Mononuclear cell (primary cell): Measurements from ENCODE around the gene MYBPH. TPM values are rescaled to one million over a fixed set of nuclear protein-coding genes. Genes with fewer than 3 reads are reported as not detected.

Experiments used
- H3K27me3 ChIP-seq: 2 replicates; pipeline ENCODE4 v1.6.0; 2011; ENCODE audit warnings: low read length, control low read depth; ENCODE audit not compliant: insufficient read depth
- H3K4me1 ChIP-seq: 2 replicates; pipeline ENCODE4 v1.5.1; 2011; ENCODE audit warnings: mild to moderate bottlenecking, low read length, control low read depth; ENCODE audit not compliant: insufficient read depth
- H3K4me3 ChIP-seq: 2 replicates; pipeline ENCODE4 v1.5.1; 2011; ENCODE audit warnings: mild to moderate bottlenecking, low read length, moderate library complexity
- H3K9me3 ChIP-seq: 2 replicates; pipeline ENCODE4 v1.5.1; 2011; ENCODE audit warnings: low read depth, mild to moderate bottlenecking, control low read depth, low read length
- total RNA-seq: library from RNA; depleted of rRNA; stranded (reverse); fragments of >200 nt; gene quantifications from one replicate; pipeline ENCODE4 v1.2.3, GENCODE V29; 2012

Gene MYBPH
- total RNA-seq, 1 donor: not detected

GRCh38 chr1:203128716-203129500, 46.7 kb downstream of the MYBPH start:
- peaks cover 22% of the 10 kb centered on the region for H3K4me1 ChIP-seq
- no peak overlapping the region for H3K4me3 ChIP-seq
- no peaks in the 10 kb centered on the region for H3K9me3 ChIP-seq
- peaks cover 38% of the 10 kb centered on the region for H3K27me3 ChIP-seq

DNA sequence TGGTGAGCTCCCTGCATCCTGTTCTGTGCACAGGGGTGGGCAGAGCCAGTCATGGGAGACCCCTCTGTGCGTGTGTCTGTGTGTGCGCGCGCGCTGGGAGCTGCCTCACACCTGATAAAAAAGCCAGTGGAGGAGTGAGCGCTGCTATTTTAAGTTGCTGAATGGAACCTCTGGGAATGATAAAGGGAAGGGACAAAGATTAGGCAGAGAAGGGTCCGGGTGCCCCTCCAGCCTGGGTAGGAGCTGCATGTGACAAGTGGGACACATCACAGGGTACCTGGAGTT, 47.3 kb downstream of the MYBPH start:
- H3K27me3 ChIP-seq: peaks cover 42% of the 10 kb centered on the region
- H3K4me3 ChIP-seq: no peak overlapping the region
- H3K4me1 ChIP-seq: peaks cover 22% of the 10 kb centered on the region
- no peaks in the 10 kb centered on the region for H3K9me3 ChIP-seq

GRCh38 chr1:203127666-203128430, 47.8 kb downstream of the MYBPH start, which contains the start of gene ADORA1:
Gene ADORA1, plus strand, starts transcription at chr1:203127726. Its CDS starts 1,116 bp downstream, at chr1:203128842.
- no peaks in the 10 kb centered on the region for H3K9me3 ChIP-seq
- H3K27me3 ChIP-seq: peaks cover 47% of the 10 kb centered on the region
- no peak within 1 kb of the TSS for H3K4me3 ChIP-seq
- H3K4me1 ChIP-seq: peaks cover 22% of the 10 kb centered on the region

GRCh38 chr1:203126866-203127665, 48.6 kb downstream of the MYBPH start:
- Histone ChIP-seq H3K4me1 (peaks cover 22% of the 10 kb centered on the region), H3K27me3 (peaks cover 49% of the 10 kb centered on the region), H3K4me3 (no peak overlapping the region), H3K9me3 (no peaks in the 10 kb centered on the region)

GRCh38 chr1:203126151-203126865, 49.3 kb downstream of the MYBPH start:
- peaks cover 49% of the 10 kb centered on the region for H3K27me3 ChIP-seq

DNA sequence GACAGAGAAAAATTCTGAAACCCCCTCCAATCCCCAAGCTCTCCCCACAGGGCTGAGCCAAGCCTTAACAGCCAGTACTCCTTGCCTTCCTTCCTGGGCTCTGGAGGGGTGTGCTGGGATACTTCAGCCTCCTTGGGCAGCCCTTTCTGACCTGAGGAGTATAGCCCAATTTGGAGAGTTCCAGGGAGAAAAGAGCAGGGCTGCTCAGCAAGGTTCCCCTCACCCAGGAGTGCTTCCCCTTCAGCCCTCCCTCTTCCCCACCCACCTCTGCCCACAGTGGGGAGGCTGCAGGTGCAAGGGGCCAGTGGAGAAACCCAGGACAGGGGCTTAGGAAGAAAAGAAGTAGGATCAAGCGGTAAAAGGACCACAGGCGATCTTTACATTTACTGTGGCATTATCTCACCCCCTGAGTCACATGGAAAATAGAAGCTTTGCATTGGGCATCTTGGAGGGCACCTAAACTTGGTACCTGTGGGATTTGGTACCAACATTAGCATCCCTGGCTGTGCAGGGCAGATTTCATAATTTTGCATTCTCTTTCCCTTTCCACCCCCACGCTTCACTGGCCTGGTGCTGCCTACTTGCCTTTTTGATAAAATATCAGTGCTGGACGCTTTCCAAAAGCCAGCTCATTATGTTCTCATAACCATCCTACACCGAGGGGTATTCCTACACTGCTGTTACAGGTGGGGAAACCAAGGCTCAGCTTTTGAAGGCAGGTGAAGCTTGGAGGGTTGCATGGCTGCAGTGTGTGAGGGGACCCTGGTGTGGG, 50.9 kb downstream of the MYBPH start:
- Histone ChIP-seq H3K9me3 (no peaks in the 10 kb centered on the region), H3K4me1 (peaks cover 28% of the 10 kb centered on the region), H3K27me3 (peaks cover 62% of the 10 kb centered on the region), H3K4me3 (no peak overlapping the region)

More at GRCh38 chr1:203126151-203126865, 49.3 kb downstream of the MYBPH start:
- peaks cover 27% of the 10 kb centered on the region for H3K4me1 ChIP-seq
- H3K9me3 ChIP-seq: no peaks in the 10 kb centered on the region
- H3K4me3 ChIP-seq: no peak overlapping the region

GRCh38 chr1:203124011-203124410, 51.6 kb downstream of the MYBPH start:
- peaks cover 28% of the 10 kb centered on the region for H3K4me1 ChIP-seq
- peaks cover 66% of the 10 kb centered on the region for H3K27me3 ChIP-seq
- H3K4me3 ChIP-seq: no peak overlapping the region
- no peaks in the 10 kb centered on the region for H3K9me3 ChIP-seq

GRCh38 chr1:203122159-203122558, 53.5 kb downstream of the MYBPH start:
- H3K4me1 ChIP-seq: peaks cover 18% of the 10 kb centered on the region
- H3K9me3 ChIP-seq: no peaks in the 10 kb centered on the region
- no peak overlapping the region for H3K4me3 ChIP-seq
- H3K27me3 ChIP-seq: peaks cover 70% of the 10 kb centered on the region

GRCh38 chr1:203121186-203122015, 54.2 kb downstream of the MYBPH start:
- H3K9me3 ChIP-seq: no peaks in the 10 kb centered on the region
- H3K4me1 ChIP-seq: peaks cover 10% of the 10 kb centered on the region
- peaks cover 65% of the 10 kb centered on the region for H3K27me3 ChIP-seq
- H3K4me3 ChIP-seq: no peak overlapping the region

DNA sequence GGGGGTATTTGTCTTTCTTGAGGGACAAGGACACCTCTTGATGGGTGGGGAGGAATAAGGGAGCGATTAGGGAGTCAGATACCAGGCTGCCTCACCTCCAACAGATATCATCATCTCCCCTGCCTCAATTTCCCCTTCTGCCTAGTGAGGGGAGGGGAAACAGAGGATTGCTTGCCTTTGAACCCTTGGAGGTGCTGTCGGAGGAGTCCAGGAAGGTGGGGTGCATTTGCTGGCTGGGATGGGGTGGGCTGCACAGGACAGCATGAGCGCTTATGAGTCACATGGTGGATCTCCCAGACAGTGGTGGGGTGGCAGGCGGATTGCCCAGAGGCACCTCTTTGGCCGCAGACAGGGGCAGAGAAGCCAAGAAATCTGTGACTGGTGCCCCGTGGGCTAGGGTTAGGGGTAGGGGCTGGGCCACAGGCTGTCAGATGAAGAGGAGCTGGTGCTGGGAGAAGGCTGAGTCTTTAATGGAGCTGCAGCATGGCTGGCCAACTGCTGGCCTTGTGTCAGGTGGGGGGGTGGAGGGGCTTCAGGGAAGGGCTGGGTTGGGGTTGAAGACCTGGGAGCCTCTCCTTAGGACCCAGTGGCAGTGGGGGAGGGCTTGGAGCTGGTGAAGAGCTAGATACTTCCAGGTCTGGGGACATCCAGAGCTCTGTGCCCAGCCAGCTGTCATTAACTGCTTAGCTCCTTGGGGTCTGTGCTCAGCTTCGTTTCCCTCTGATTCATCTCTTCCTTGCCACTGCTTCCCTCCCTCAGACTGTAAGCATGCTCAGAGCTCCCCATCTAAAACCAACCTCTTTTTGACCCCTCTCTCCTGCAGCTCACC, 55.1 kb downstream of the MYBPH start:
- H3K9me3 ChIP-seq: no peaks in the 10 kb centered on the region
- no peak overlapping the region for H3K4me3 ChIP-seq
- H3K4me1 ChIP-seq: peaks cover 6% of the 10 kb centered on the region
- peaks cover 72% of the 10 kb centered on the region for H3K27me3 ChIP-seq
